ENCODE data around the gene SPRR5.

Gene SPRR5

DNA sequence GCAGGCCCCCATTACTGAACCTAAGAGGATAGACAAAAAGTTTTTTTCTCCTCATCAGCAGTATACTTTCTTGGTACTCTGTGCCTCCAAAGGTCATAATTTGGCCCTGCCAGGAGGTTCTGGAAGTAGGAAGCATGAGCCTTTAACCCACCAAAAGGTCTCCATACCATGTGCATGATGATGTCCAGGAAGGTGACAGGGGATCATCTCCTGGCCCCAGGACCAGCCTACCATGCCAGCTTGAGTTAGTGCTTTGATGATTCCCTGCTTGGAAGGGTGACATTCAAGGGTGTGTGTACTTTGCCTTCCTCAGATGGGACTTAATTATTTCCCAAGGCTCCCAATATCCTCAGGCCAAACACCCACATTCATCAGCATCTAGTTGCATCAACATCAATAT, 30.6 kb downstream of the SPRR5 start:
- no peak for DNase-seq (ENCODE audit: low read depth)
- H3K4me3 ChIP-seq (ENCODE audit: low read depth, low read length), result no peak overlapping the region
- TF ChIP-seq, protein P1, sequence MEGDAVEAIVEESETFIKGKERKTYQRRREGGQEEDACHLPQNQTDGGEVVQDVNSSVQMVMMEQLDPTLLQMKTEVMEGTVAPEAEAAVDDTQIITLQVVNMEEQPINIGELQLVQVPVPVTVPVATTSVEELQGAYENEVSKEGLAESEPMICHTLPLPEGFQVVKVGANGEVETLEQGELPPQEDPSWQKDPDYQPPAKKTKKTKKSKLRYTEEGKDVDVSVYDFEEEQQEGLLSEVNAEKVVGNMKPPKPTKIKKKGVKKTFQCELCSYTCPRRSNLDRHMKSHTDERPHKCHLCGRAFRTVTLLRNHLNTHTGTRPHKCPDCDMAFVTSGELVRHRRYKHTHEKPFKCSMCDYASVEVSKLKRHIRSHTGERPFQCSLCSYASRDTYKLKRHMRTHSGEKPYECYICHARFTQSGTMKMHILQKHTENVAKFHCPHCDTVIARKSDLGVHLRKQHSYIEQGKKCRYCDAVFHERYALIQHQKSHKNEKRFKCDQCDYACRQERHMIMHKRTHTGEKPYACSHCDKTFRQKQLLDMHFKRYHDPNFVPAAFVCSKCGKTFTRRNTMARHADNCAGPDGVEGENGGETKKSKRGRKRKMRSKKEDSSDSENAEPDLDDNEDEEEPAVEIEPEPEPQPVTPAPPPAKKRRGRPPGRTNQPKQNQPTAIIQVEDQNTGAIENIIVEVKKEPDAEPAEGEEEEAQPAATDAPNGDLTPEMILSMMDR (conservative IDR thresholded peaks at IDR 0.05; ENCODE audit: low read depth, low read length), result no peak

DNA sequence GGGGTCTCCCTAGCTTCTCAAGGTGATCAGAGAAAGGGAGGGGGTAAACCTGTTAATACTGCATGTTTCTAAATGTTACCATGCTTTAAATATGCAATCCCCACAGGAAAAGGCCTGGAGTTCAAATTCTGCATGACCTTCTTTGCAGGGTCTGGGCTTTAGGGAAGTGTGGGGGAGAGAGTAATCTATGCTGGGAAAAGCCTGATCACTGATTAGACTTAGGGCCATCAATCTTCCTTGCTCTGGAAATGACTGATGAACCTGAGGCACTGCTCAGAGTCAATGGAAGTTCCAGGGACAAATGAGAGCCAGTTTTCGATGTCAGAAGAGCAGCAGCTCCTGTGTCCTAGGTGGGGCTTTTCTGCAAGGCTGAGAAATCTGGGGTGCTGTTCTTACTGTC, 33.7 kb downstream of the SPRR5 start:
- no peak overlapping the region for H3K4me3 ChIP-seq (ENCODE audit: low read depth, low read length)
- no peak for DNase-seq (ENCODE audit: low read depth)
- TF ChIP-seq, protein P1 (conservative IDR thresholded peaks at IDR 0.05; ENCODE audit: low read depth, low read length), result no peak

DNA sequence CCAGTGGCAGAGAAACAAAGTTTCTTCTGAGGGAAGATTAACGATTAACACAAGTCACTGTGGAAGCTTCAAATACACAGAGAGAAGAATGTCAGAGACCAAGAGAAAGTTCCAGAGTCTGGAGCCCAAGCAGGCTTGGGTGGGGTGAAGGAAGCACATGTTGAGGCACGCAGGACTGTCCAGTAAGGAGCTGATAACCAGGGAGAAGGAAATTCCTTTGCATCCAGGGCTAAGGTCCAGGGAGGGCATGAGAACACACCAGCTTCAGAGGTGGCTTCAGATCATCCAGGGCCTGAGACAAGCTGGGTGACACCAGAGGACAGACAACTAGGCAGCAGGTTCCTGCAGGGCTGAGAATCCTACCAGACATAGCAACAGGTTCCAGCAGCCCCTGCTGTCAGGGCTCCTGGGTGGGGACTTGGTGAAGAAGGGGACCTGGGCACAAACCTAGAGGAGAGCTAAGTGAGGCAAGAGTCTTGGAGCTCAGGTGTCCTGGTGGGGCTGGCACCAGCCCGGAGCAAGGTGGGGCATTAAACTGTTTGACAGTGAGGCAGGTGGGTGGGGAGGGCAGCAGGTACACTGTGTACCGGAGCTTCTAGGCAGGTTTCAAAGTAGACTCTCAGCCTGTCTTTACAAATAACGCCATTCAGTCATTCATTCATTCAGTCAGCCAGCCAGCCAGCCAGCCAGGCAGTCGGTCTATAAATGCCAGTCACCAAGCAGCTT, 34.3 kb downstream of the SPRR5 start:
- H3K4me3 ChIP-seq (ENCODE audit: low read depth, low read length), result no peak overlapping the region
- TF ChIP-seq, protein P1 (conservative IDR thresholded peaks at IDR 0.05; ENCODE audit: low read depth, low read length), result no peak
- no peak for DNase-seq (ENCODE audit: low read depth)

DNA sequence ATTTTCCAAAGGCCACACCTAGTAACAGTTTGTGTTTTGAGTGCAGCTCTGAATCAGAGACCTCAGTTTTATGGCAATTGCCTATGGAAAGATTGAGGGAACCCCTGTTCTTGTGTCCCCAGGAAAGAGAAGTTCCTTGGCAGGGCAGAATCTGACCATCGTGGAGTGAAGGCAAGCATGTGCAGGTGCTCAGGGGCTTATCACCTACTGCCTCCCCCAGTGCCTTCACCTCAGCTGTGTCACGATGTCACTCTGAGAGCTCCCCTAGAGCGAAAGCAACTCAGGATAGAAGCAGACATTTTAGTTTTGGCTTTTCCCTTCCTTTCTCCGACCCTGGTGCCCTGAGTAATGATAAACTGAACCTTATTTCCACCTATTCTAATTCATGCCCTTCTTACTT, 35.1 kb downstream of the SPRR5 start:
- TF ChIP-seq, protein P1 (conservative IDR thresholded peaks at IDR 0.05; ENCODE audit: low read depth, low read length), result no peak
- no peak for DNase-seq (ENCODE audit: low read depth)
- no peak overlapping the region for H3K4me3 ChIP-seq (ENCODE audit: low read depth, low read length)

DNA sequence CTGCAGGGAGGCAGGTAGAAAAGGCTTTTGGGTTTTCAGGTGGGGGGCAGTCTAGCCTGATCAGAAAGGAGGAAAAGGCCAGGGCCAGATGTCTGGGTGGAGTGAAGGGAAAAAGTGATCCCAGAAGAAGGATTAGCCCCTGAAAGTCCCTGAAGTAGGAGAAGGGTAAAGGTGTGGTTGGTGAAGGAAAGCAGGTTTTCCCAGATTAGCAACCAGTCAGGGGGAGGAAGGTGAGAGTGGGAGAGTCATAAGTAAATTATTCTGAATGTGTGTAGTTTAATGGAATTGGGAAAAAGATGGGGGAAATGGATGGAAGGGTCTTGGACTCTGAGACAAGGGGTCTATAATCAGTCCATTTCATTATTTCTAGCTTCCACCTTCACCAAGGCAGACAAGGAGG, 36.2 kb downstream of the SPRR5 start:
- no peak overlapping the region for H3K4me3 ChIP-seq (ENCODE audit: low read depth, low read length)
- TF ChIP-seq, protein P1 (conservative IDR thresholded peaks at IDR 0.05; ENCODE audit: low read depth, low read length), result no peak
- DNase-seq (ENCODE audit: low read depth), result no peak

DNA sequence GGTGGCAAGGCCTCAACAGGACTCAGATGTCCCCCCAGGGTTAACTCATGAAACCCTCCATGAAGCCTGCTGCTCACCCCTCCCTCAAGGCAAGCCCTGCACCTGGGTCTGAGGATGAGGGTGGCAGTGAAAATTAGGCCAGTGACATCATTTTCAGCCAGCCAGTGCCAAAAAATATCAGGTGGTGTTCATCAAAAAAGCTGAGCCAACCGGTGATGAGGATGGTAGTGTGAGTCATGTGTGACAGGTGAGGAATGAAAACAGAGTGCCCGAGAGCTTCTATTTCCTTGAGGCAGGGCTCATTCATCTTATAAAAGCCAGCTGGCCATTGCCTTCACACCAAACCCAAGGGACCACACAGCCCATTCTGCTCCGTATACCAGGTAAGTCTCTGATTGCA, 36.7 kb downstream of the SPRR5 start, which contains the start of gene SPRR1A:
TSS of gene SPRR1A (plus strand) at position 339 of the 400 bp plus-strand sequence. CDS start 1,150 bp downstream, outside the sequence.
- no peak within 1 kb of the TSS for H3K4me3 ChIP-seq (ENCODE audit: low read depth, low read length)
- DNase-seq (ENCODE audit: low read depth), result no peak
- TF ChIP-seq, protein P1 (conservative IDR thresholded peaks at IDR 0.05; ENCODE audit: low read depth, low read length), result no peak

DNA sequence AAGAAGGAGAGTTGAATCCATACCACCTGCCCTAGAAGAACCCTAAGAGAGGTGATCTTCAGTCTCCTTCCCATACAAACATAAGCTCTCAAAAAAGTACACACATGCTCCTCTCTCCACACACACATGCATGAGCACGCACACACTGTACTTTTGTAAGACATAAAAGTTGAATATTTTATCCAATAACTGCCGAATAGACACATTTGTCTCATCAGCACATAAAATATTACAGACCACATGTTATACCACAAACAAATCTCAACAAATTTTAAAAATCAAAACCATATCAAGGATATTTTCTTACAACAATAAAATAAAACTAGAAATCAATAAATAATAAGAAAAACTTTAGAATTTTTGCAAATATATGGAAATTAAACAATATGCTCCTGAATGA, 39.6 kb downstream of the SPRR5 start:
- no peak overlapping the region for H3K4me3 ChIP-seq (ENCODE audit: low read depth, low read length)
- DNase-seq (ENCODE audit: low read depth), result no peak
- TF ChIP-seq, protein P1 (conservative IDR thresholded peaks at IDR 0.05; ENCODE audit: low read depth, low read length), result no peak
